ENCODE data around the gene LTF.

GRCh38 chr3:46419816-46420215, 44.9 kb downstream of the LTF start:
- TF ChIP-seq CTCF (IDR thresholded peaks at IDR 0.05; ENCODE audit: low read depth, low read length) (no peak), EZH2phosphoT487 (IDR thresholded peaks at IDR 0.05; ENCODE audit: low read depth) (no peak)

All from OCI-LY3 (cell line).